Gastrocnemius medialis (tissue), 4 donors: ENCODE data around the gene CCDC141. TPM values are rescaled to one million over a fixed set of nuclear protein-coding genes. Genes with fewer than 3 reads are reported as not detected.
A peak's percentile ranks its signal among the peaks of the same experiment; 100 is the strongest.

Source experiments
- ATAC-seq, 2 donors: fragments of 150-250 bp; one replicate each; pipeline ENCODE4 v1.9.1; 2016
- DNase-seq, 2 donors: peaks; one replicate each; pipeline ENCODE4 v3.0.0-alpha.2; 2019
- H3K27ac ChIP-seq, 4 donors: fragments of 200-600 bp; sonication (generic); 1 replicate in 1 of 4; 2 replicates in 3 of 4; pipeline ENCODE4 v1.5.1; 2016 to 2018; ENCODE audit warnings: mild to moderate bottlenecking in 2 of 4, moderate library complexity in 1 of 4
- H3K27me3 ChIP-seq, 3 donors: fragments of 200-600 bp; sonication (generic) in 2 of 3; 1 replicate in 1 of 3; 2 replicates in 2 of 3; pipeline versions ENCODE4 v1.5.1 to v1.6.0; 2016 to 2019; ENCODE audit warnings: mild to moderate bottlenecking in 1 of 3, moderate library complexity in 1 of 3
- H3K36me3 ChIP-seq, 2 donors: fragments of 200-600 bp; sonication (generic) in 1 of 2; one replicate each; pipeline ENCODE4 v1.5.1; 2017 to 2018
- H3K4me1 ChIP-seq, 2 donors: fragments of 200-600 bp; sonication (generic) in 1 of 2; one replicate each; pipeline ENCODE4 v1.5.1; 2016 to 2017; ENCODE audit warnings: mild to moderate bottlenecking in 2 of 2
- H3K4me3 ChIP-seq, 4 donors: fragments of 200-600 bp; sonication (generic) in 3 of 4; 1 replicate in 1 of 4; 2 replicates in 3 of 4; pipeline ENCODE4 v1.5.1; 2016 to 2019; ENCODE audit warnings: mild to moderate bottlenecking in 2 of 4
- H3K9me3 ChIP-seq, 3 donors: fragments of 200-600 bp; sonication (generic) in 2 of 3; 1 replicate in 1 of 3; 2 replicates in 2 of 3; pipeline ENCODE4 v1.5.1; 2016 to 2019
- POLR2A ChIP-seq, 2 donors: fragments of 450-650 bp; IDR thresholded peaks; one replicate each; pipeline ENCODE4 v1.6.1; 2017; ENCODE audit warnings: antibody characterized with exemption in 2 of 2, mild to moderate bottlenecking in 2 of 2, moderate library complexity in 2 of 2
- in situ Hi-C, 4 donors: fragments of 200-750 bp; cut with MboI; loops; one replicate each; pipeline versions ENCODE4 v1.15.0 to v1.8.0; 2017; ENCODE audit warnings: low sequenced_read_pairs in 4 of 4
- intact Hi-C: fragments of 100-400 bp; cut with DNase I; formaldehyde crosslinking; loops from one replicate; pipeline ENCODE4 v1.15.1; 2023; ENCODE audit warnings: low total_unique reads
- total RNA-seq, 4 donors: library from RNA; depleted of rRNA; stranded (reverse); fragments of >200 nt; gene quantifications; one replicate each; pipeline versions ENCODE4 v1.1.0 to v1.2.3, GENCODE V29; 2016
- TF ChIP-seq, protein P1 (sequence below), 5 experiments: fragments of 450-650 bp in 3 of 5; fragments of 200-600 bp in 2 of 5; sonication (generic) in 2 of 5; IDR thresholded peaks in 4 of 5; conservative IDR thresholded peaks in 1 of 5; 1 replicate in 4 of 5; 2 replicates in 1 of 5; pipeline ENCODE4 v1.5.1; 2016 to 2019; ENCODE audit warnings: antibody characterized with exemption in 5 of 5, mild to moderate bottlenecking in 3 of 5, moderate library complexity in 3 of 5

Gene CCDC141
- total RNA-seq, 4 donors from 2014 or later: 0.85 to 4.3 (median 2.2) TPM

DNA sequence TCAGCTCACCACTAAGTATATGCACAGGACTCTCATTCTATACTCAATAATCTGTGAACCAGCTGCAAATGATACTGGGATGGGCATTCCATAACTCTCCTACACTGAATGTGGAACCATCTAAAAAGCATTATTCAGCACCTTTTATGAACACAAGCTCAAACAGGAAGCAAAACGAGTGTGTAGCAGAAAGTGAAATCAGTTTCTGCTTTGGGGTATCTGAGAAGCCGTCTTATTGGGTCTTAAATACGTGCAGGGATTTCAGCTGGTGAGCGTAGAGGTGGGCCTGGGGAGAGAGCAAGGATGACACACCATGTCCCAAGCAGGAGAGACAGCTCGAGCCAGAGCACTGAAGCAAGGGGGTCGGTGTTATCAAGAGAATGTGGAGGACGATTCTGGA lies 122.8 kb downstream of the CCDC141 start:
- in situ Hi-C loops (no loop called here), intact Hi-C loops (no loop called here)
- no peak for DNase-seq
- no peaks in the 10 kb centered on the region for H3K9me3 ChIP-seq
- H3K4me1 ChIP-seq: peaks cover 0 to 8% of the 10 kb centered on the region in 2 donors
- no peak overlapping the region for H3K4me3 ChIP-seq
- H3K27ac ChIP-seq: no peak overlapping the region
- TF ChIP-seq, protein P1, sequence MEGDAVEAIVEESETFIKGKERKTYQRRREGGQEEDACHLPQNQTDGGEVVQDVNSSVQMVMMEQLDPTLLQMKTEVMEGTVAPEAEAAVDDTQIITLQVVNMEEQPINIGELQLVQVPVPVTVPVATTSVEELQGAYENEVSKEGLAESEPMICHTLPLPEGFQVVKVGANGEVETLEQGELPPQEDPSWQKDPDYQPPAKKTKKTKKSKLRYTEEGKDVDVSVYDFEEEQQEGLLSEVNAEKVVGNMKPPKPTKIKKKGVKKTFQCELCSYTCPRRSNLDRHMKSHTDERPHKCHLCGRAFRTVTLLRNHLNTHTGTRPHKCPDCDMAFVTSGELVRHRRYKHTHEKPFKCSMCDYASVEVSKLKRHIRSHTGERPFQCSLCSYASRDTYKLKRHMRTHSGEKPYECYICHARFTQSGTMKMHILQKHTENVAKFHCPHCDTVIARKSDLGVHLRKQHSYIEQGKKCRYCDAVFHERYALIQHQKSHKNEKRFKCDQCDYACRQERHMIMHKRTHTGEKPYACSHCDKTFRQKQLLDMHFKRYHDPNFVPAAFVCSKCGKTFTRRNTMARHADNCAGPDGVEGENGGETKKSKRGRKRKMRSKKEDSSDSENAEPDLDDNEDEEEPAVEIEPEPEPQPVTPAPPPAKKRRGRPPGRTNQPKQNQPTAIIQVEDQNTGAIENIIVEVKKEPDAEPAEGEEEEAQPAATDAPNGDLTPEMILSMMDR (IDR thresholded peaks at IDR 0.05 in 4 of 5, conservative IDR thresholded peaks at IDR 0.05 in 1 of 5): no peak
- no peak for TF ChIP-seq POLR2A (IDR thresholded peaks at IDR 0.05)
- ATAC-seq: no peak
- no peaks in the 10 kb centered on the region for H3K36me3 ChIP-seq
- no peaks in the 10 kb centered on the region for H3K27me3 ChIP-seq

DNA sequence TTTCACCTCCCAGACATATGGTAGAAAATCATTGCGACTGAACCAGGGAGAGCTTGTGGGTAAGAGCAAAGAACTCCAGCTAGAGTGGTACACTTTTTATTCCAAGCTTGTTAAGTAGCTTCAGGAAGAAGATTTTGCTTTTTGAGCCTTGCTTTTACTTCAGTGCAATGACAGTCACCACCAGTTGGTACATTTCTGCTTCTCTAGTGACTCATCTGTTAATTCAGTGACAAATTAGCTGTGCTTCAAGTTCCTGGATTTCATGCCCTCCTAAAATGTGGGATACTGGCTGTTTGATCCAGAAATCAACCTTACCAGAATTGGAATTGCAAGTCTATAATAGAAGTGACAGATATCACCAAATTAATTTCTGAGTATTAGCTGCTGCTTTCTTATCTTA lies 125.1 kb downstream of the CCDC141 start:
- Histone ChIP-seq H3K9me3 (no peaks in the 10 kb centered on the region), H3K4me3 (no peak overlapping the region), H3K4me1 (peaks cover 0 to 8% of the 10 kb centered on the region in 2 donors), H3K27ac (no peak overlapping the region), H3K36me3 (no peaks in the 10 kb centered on the region), H3K27me3 (no peaks in the 10 kb centered on the region)
- TF ChIP-seq, protein P1 (IDR thresholded peaks at IDR 0.05 in 4 of 5, conservative IDR thresholded peaks at IDR 0.05 in 1 of 5): no peak
- no peak for TF ChIP-seq POLR2A (IDR thresholded peaks at IDR 0.05)
- ATAC-seq (peak; percentile 50 to 53), DNase-seq (no peak)
- intact Hi-C loops (no loop called here), in situ Hi-C loops (no loop called here)

DNA sequence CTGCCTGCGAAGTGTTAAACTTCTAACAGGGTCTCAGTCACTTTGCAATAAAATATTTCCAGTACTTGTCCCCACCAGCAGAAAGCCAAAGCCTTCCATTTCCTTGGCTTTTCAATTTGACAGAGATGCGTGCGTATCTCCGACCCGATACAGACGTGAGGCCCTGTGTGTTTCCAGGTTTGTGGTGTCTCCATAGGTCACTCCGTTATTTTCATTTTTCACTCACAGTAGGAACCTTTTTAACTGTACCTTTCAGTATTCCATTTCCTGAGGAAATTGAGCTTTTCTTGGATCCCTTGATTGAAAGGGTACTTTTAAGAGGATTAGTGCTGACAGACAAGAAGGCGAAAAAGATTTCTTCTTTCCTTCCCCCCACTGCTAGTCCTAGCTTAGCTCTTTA lies 126.4 kb downstream of the CCDC141 start:
- intact Hi-C loops (no loop called here), in situ Hi-C loops (no loop called here)
- H3K4me1 ChIP-seq: peaks cover 0 to 8% of the 10 kb centered on the region in 2 donors
- H3K27ac ChIP-seq: no peak overlapping the region
- no peak for TF ChIP-seq POLR2A (IDR thresholded peaks at IDR 0.05)
- TF ChIP-seq, protein P1 (IDR thresholded peaks at IDR 0.05 in 4 of 5, conservative IDR thresholded peaks at IDR 0.05 in 1 of 5): no peak
- ATAC-seq (no peak), DNase-seq (no peak)
- no peaks in the 10 kb centered on the region for H3K36me3 ChIP-seq
- H3K9me3 ChIP-seq: no peaks in the 10 kb centered on the region
- no peak overlapping the region for H3K4me3 ChIP-seq
- no peaks in the 10 kb centered on the region for H3K27me3 ChIP-seq

DNA sequence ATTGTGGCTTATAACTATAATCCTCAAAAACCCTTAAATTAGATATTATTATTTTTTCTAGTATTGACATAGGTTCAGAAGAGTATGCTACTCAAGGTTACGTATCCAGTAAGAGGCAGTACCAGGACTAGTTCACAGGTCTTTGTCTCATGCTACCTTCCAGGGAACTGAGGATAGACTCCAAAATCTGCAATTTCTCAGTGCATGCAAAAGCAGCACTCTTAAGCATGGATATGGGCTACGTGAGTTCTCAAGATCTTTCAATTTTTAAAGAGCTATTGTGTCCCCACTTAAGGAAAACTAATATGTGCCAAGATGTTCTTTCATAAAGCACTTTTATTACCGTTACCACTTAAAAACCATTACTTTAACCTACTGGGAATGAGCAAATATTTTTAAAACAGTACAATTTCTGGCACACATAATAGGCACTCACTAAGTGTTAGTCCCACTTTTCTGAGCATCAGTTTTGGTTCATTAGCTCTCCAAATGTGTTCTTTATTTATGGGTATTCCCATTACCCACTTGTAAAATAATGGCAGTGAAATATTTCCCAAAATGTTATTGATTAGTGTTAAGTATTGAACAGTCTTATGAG lies 128.9 kb downstream of the CCDC141 start:
- no peak overlapping the region for H3K4me3 ChIP-seq
- intact Hi-C loops: no loop called here

More for the DNA sequence above, 128.9 kb downstream of the CCDC141 start:
- TF ChIP-seq POLR2A (IDR thresholded peaks at IDR 0.05): no peak
- TF ChIP-seq, protein P1 (IDR thresholded peaks at IDR 0.05 in 4 of 5, conservative IDR thresholded peaks at IDR 0.05 in 1 of 5): no peak
- Histone ChIP-seq H3K27me3 (no peaks in the 10 kb centered on the region), H3K4me1 (peaks cover 0 to 8% of the 10 kb centered on the region in 2 donors), H3K27ac (no peak overlapping the region), H3K36me3 (no peaks in the 10 kb centered on the region), H3K9me3 (no peaks in the 10 kb centered on the region)
- in situ Hi-C loops: no loop called here
- no peak for ATAC-seq
- no peak for DNase-seq
